Lower leg skin (tissue), 3 donors: ENCODE measurements around the gene DPH7.

Experiments used
- POLR2A ChIP-seq, 2 donors: fragments of 450-650 bp; IDR thresholded peaks; one replicate each; pipeline ENCODE4 v1.6.1; 2016 to 2017; ENCODE audit warnings: antibody characterized with exemption in 2 of 2, mild to moderate bottlenecking in 1 of 2, moderate library complexity in 1 of 2
- TF ChIP-seq, protein P1 (sequence below), 3 donors: fragments of 450-650 bp; IDR thresholded peaks; one replicate each; pipeline ENCODE4 v1.5.1; 2016; ENCODE audit warnings: antibody characterized with exemption in 3 of 3, mild to moderate bottlenecking in 3 of 3, moderate library complexity in 2 of 3

DNA sequence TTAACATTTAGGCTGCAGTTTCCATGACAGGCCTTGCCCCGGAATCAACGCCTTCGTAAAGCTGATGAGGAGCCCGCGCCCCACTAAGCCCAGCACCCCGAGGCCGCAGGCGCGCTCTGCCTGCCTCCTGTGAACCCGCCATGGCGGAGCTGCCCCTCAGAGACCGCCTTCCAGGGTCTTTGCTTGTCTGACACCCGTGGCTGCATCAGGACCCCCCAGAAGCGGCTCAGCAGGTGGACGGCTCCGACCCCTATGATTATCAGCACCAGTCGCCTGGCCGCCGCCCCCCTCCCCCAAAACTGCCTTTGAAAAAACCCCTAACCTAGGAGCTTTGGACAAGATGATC lies 507 bp upstream of the DPH7 start:
- TF ChIP-seq, protein P1, sequence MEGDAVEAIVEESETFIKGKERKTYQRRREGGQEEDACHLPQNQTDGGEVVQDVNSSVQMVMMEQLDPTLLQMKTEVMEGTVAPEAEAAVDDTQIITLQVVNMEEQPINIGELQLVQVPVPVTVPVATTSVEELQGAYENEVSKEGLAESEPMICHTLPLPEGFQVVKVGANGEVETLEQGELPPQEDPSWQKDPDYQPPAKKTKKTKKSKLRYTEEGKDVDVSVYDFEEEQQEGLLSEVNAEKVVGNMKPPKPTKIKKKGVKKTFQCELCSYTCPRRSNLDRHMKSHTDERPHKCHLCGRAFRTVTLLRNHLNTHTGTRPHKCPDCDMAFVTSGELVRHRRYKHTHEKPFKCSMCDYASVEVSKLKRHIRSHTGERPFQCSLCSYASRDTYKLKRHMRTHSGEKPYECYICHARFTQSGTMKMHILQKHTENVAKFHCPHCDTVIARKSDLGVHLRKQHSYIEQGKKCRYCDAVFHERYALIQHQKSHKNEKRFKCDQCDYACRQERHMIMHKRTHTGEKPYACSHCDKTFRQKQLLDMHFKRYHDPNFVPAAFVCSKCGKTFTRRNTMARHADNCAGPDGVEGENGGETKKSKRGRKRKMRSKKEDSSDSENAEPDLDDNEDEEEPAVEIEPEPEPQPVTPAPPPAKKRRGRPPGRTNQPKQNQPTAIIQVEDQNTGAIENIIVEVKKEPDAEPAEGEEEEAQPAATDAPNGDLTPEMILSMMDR (IDR thresholded peaks at IDR 0.05), result no peak
- no peak for TF ChIP-seq POLR2A (IDR thresholded peaks at IDR 0.05)
